ENCODE results near the gene CDHR2.

- TF ChIP-seq ZNF274 (IDR thresholded peaks at IDR 0.05; ENCODE audit: low read depth, low read length) (no peak), YY1 (IDR thresholded peaks at IDR 0.05; ENCODE audit: insufficient read depth, insufficient read length) (no peak), SUZ12 (IDR thresholded peaks at IDR 0.05; ENCODE audit: extremely low read depth, insufficient read depth, insufficient read length) (no peak)
Measured at GRCh38 chr5:176612008-176612407, 62.9 kb downstream of the CDHR2 start.

Measured in NT2/D1 (cell line).